ENCODE results near the gene OSMR.
"Not testable (repeated sequence)": the region's sequence is repeated elsewhere in the genome, so short reads cannot be mapped to it uniquely, and the experiment has no call there.

OSMR gene

GRCh38 chr5:38830521-38831051, 15.2 kb upstream of the OSMR start:
- in situ Hi-C loops (cut with HindIII; ENCODE audit: low sequenced_read_pairs) = no loop called here

- in situ Hi-C loops (cut with HindIII; ENCODE audit: low sequenced_read_pairs) = no loop called here
These were observed 14.7 kb upstream of the OSMR start for GRCh38 chr5:38831117-38831516.

DNA sequence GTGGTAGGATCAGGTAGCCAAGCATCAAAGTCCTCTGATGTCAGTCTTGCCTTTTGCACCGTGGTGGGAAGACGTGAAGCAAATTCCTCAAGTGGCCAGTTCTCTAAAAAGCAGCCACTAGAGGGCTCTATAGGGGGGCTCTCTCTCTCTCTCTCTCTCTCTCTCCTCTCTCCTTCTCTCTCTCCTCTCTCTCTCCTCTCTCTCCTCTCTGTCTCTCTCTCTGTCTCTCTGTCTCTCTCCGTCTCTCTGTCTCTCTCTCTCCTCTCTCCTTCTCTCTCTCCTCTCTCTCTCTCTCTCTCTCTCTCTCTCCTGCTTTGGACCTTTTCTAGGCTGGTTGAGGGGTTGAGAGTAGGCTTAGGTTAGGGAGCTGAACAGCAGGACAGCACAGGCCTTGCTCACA, 13.9 kb upstream of the OSMR start:
- in situ Hi-C loops (cut with HindIII; ENCODE audit: low sequenced_read_pairs) = no loop called here

DNA sequence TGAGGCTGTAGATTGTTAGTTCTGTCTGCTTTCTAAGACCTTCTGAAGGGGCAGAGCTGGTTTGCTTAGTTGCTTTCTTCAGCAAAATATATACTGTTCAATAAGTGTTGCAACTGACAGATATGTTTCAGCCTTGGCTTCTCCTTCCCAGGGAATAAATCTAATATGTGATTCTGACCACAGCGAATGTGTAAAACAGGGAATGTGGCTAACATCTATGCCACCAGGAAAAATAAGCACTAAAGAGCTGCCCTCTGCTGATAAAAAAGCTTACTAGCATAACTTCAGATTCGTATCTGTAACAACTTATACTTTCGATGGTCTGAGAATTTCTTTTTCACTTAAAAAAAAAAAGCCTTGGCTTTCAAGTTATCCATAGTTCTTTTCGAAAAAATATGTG, 13.0 kb upstream of the OSMR start:
- in situ Hi-C loops (cut with HindIII; ENCODE audit: low sequenced_read_pairs) = no loop called here

- in situ Hi-C loops (cut with HindIII; ENCODE audit: low sequenced_read_pairs) = loop anchor here (5.0 kb wide), 2 partner anchors 46 to 86 kb away; no protein-coding TSS in a partner anchor
These were observed 9.9 kb upstream of the OSMR start for GRCh38 chr5:38835887-38836286.

- in situ Hi-C loops (cut with HindIII; ENCODE audit: low sequenced_read_pairs) = loop anchor here (5.0 kb wide), 2 partner anchors 45 to 85 kb away; no protein-coding TSS in a partner anchor
These were observed 8.4 kb upstream of the OSMR start for GRCh38 chr5:38837416-38837815.

DNA sequence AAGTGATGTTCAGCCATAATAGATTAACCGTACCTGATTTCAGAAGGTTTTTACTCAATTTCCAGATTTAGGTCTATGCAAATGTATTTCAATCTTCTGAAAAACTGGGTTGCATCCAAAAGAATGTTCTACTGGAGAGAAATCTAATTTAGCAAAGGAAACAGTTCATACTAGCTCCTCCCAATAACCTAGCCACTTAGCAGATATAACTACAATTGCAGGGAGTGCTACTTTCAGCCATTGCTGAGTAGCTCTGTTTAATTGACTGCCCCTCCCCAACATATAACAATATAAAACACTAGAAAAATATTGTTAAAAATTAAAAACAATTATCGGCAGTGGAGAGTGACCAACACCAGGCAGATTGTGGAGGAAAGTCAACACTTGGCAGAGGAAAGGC, 7.9 kb upstream of the OSMR start:
- in situ Hi-C loops (cut with HindIII; ENCODE audit: low sequenced_read_pairs) = loop anchor here (5.0 kb wide), 2 partner anchors 44 to 84 kb away; no protein-coding TSS in a partner anchor

GRCh38 chr5:38843665-38844064, 2.1 kb upstream of the OSMR start:
- in situ Hi-C loops (cut with HindIII; ENCODE audit: low sequenced_read_pairs) = no loop called here

GRCh38 chr5:38846379-38847011, 683 bp downstream of the OSMR start:
- in situ Hi-C loops (cut with HindIII; ENCODE audit: low sequenced_read_pairs) = no loop called here

- in situ Hi-C loops (cut with HindIII; ENCODE audit: low sequenced_read_pairs) = no loop called here
These were observed 1.9 kb downstream of the OSMR start for GRCh38 chr5:38847559-38848347.

DNA sequence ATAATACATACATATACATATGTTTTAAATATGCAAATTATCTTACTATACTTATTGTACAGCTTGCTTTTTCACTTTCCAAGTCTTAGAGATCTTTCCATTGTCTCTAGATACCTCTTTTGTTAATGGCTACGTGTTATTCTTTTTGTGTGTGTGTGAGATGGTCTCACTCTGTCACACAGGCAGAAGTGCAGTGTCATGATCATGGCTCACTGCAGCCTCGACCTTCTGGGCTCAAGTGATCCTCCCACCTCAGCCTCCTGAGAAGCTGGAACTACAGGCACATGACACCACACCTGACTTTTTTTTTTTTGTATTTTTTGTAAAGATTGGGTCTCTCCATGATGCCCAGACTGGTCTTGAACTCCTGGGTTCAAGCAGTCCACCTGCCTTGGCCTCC, 2.8 kb downstream of the OSMR start:
- in situ Hi-C loops (cut with HindIII; ENCODE audit: low sequenced_read_pairs) = no loop called here

DNA sequence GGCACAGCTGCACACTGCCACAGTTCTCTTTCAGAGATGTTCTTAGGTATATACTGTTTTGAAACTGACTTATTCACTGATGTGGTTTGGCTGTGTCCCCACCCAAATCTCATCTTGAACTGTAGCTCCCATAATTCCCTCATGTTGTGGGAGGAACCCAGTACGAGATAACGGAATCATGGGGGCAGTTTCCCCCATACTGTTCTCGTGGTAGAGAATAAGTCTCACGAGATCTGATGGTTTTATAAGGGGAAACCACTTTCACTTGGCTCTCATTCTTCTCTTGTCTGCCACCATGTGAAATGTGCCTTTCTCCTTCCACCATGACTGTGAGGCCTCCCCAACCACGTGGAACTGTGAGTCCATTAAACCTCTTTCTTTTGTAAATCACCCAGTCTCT, 5.8 kb downstream of the OSMR start:
- in situ Hi-C loops (cut with HindIII; ENCODE audit: low sequenced_read_pairs) = not testable (repeated sequence)

- in situ Hi-C loops (cut with HindIII; ENCODE audit: low sequenced_read_pairs) = no loop called here
These were observed 8.1 kb downstream of the OSMR start for GRCh38 chr5:38853753-38854470.

DNA sequence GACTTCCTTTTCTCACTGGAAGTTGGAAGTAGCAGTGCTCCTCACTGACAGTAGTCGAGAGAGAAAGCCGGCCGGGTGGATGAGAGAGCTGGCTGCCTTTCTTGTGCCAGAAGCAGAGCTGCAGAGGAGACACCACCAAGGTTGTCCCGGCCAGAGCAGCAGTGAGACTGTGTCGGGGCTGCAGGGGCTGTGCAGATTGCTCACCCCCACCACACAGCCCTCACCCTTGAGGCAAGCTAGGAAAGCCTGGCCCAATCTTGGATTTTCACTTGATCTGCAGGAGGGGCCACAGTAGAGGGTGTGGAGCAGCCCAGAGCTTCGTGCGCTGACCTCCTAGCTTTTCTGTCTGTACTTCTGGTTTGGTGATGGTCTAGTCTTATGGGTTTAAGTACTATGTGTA, 9.1 kb downstream of the OSMR start:
- in situ Hi-C loops (cut with HindIII; ENCODE audit: low sequenced_read_pairs) = no loop called here

DNA sequence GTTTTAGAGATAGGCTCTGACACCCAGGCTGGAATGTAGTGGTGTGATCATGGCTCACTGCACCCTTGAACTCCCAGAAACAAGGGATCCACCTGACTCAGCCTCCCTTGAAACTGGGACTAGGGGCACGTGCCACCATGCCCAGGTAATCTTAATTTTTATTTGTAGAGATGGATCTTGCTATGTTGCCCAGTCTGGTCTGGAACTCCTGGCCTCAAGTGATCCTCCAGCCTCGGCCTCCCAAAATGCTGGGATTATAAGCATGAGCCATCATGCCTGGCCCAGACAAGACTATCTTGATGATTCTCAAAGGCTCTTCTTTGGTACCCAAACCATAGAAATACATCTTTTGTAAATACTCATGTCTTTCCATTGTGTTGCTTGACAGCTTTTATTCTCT, 10.8 kb downstream of the OSMR start:
- in situ Hi-C loops (cut with HindIII; ENCODE audit: low sequenced_read_pairs) = no loop called here

GRCh38 chr5:38858839-38859238, 13.0 kb downstream of the OSMR start:
- in situ Hi-C loops (cut with HindIII; ENCODE audit: low sequenced_read_pairs) = no loop called here

DNA sequence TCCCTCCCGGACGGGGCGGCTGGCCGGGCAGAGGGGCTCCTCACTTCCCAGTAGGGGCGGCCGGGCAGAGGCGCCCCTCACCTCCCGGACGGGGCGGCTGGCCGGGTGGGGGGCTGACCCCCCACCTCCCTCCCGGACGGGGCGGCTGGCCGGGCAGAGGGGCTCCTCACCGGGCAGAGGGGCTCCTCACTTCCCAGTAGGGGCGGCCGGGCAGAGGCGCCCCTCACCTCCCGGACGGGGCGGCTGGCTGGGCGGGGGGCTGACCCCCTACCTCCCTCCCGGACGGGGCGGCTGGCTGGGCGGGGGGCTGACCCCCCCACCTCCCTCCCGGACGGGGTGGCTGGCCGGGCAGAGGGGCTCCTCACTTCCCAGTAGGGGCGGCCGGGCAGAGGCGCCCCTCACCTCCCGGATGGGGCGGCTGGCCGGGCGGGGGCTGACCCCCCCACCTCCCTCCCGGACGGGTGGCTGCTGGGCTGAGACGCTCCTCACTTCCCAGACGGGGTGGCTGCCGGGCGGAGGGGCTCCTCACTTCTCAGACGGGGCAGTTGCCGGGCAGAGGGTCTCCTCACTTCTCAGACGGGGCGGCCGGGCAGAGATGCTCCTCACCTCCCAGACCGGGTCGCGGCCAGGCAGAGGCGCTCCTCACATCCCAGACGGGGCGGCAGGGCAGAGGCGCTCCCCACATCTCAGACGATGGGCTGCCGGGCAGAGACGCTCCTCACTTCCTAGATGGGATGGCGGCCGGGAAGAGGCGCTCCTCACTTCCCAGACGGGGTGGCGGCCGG, 16.4 kb downstream of the OSMR start:
- in situ Hi-C loops (cut with HindIII; ENCODE audit: low sequenced_read_pairs) = not testable (repeated sequence)

- in situ Hi-C loops (cut with HindIII; ENCODE audit: low sequenced_read_pairs) = no loop called here
These were observed 20.7 kb downstream of the OSMR start for GRCh38 chr5:38866362-38867031.

- in situ Hi-C loops (cut with HindIII; ENCODE audit: low sequenced_read_pairs) = no loop called here
These were observed 21.2 kb downstream of the OSMR start for GRCh38 chr5:38867032-38867398.

GRCh38 chr5:38867416-38867815, 21.6 kb downstream of the OSMR start:
- in situ Hi-C loops (cut with HindIII; ENCODE audit: low sequenced_read_pairs) = no loop called here

Measured in endothelial cell of hepatic sinusoid (primary cell).